ENCODE results near the gene TIGD2.
"Not testable (repeated sequence)": the region's sequence is repeated elsewhere in the genome, so short reads cannot be mapped to it uniquely, and the experiment has no call there.

TIGD2 gene

DNA sequence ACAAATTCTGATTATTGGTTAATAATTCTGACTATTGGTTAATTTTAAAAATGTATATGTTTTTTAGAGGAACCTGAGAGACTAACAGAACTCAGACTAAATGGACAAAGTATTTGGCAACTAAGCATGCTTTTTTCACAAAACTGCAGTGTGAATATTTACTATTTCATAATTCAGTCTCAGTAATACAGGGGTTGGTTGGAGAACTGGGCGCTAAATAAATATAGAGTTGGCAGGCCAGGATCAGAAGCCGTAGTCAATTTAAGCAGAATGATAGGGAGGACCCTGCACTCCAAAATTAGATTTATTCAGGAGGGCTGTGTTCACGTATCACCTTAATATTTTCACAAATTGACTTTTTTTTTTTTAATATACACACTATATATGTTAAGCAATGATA is 5.8 kb downstream of the TIGD2 start:
- in situ Hi-C loops (cut with HindIII; ENCODE audit: low sequenced_read_pairs) = no loop called here

DNA sequence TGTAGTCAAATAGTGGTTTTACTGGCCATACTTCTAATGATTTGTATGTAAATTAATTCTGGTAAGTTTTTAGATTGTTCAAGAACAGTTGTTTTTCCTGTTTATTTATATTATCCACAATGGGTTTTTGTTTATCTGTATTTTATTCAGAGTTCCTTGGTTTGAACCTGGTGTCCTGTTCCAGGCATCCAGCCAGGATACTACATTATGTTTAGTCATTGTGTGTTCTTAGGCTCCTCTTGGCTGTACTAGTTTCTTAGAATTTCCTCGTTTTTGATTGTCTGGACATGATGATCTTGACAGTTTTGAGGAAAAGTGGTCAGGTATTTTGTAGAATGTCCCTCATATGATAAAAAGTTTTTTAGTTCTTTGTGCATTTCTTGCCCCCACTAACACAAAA is 7.8 kb downstream of the TIGD2 start:
- in situ Hi-C loops (cut with HindIII; ENCODE audit: low sequenced_read_pairs) = no loop called here

DNA sequence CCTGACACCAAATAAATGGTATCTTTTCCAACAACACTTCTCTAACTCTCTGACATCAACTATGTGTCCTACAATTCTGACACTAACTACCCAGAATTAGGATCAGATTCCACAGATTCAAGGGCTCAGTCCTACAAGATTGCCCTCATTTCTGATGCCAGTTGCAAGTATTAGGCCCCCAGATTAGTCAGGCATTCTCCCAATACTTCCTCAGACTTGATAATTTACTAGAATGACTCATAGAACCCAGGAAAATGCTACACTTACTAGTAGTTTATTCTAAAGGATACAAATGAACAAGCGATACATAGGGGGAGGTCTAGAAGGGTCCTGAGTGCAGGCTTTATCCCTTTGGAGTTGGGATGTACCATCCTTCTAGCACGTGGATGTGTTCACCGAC is 8.5 kb downstream of the TIGD2 start:
- in situ Hi-C loops (cut with HindIII; ENCODE audit: low sequenced_read_pairs) = no loop called here

DNA sequence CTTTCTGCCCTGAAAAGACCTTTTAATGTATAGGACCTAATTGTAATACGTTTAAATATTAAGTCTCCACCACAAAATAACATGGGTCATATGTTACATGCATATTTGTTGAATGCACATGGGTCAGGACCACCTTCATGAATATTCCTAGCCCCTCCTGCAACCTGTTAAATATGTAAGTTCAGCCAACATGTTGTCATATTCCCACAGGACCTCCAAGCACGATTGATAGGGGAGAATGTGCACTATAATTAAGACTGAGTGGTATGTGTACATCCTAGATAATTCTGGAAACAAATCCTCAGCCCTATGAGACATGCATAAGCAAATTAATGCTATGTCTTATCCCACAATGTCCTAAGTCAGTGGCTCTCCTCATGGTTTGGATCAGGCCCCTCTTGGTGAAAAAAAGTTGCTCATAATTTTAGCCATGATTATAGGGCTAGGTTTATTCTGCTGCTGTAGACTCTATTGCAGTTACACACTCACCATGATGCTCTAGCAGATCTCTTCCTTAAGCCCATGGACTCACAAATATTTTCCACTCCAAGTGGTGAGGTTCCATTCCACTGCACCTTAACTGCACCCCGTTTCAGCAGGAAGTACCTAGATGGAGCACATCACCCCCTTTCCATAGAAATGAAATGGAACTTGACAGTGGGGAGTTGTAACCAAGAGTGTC is 10.2 kb downstream of the TIGD2 start:
- in situ Hi-C loops (cut with HindIII; ENCODE audit: low sequenced_read_pairs) = no loop called here

DNA sequence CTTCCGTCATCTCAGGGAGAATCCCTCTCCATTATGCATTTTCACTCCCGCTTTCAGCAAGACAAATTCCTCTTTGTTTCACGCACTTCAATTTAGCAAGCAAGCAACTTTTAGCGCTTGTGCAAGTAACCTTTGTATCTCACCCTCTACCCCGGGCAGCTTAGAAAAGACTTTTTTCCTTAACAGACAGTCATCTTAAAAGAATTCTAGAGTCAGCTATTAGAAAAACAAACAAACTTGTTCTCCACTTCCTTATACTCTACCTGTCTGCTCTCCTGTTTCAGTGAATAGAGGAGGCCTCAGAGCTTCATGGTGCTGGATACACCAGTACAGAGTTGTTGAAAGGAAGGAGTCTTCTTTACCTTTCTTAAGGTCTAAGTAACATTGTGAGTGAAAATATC is 12.1 kb downstream of the TIGD2 start:
- in situ Hi-C loops (cut with HindIII; ENCODE audit: low sequenced_read_pairs) = no loop called here

DNA sequence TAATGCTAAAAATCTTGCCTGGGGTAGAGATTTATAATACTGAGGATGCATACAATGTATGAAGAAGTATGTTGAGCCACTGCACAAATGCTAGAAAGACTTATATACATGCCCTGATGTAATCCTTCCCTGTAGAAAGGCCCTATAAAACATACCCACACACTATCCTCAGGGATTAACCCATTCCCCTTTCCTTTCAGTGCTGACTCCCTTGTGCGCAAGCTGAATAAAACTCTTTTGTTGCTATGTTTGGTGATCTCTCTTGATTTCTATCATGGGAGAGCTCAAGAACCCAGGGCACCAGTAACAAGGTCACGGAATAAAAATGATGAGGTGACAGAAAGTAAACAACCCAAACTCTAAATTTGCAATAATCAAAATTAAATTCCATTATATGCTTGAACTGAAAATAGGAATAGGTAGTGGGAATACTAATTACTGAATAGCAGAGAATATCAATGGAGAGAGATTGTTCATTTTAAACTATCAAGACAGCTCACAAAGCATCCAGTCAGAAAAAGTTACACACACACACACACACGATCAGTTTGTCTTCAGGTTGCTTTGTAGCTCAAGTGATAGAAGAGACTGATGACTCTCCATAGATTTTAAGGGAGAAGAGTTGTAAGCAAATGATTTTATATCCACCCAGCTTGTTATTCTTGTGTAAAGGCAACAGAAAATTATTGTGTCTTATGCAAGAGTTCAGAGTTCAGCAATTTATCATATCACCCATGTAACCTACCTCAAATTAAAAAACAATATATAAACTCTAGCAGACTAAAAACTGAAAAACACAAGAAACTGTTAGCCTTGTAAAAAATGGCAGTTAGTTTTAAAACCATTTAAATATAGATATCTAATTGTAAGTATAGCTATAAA is 14.8 kb downstream of the TIGD2 start:
- in situ Hi-C loops (cut with HindIII; ENCODE audit: low sequenced_read_pairs) = no loop called here

DNA sequence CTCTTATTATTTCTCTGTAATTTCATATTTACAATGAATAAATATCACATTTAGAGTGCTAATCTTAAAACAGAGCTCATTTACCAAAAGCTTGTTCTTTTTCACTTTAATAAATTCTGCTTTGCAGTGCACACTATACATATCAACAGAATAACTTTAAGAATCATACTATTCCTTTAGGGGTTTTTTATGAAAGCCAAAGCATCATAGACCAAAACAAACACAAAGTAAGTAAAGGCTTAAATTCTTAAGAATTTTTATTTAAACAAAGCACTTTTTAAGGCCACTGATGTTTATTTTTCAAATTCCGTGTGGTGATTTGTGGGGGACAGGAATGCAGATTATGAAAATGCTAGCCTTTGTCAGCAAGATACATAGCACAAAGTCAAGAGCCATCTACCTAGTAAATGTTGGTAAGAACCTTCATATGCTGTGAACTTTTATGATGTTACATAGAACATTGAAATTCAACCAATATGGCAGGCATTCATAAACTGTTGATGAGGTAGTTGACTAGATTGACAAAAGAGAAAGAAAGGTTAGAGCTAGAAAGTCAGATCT is 17.8 kb downstream of the TIGD2 start:
- in situ Hi-C loops (cut with HindIII; ENCODE audit: low sequenced_read_pairs) = no loop called here

DNA sequence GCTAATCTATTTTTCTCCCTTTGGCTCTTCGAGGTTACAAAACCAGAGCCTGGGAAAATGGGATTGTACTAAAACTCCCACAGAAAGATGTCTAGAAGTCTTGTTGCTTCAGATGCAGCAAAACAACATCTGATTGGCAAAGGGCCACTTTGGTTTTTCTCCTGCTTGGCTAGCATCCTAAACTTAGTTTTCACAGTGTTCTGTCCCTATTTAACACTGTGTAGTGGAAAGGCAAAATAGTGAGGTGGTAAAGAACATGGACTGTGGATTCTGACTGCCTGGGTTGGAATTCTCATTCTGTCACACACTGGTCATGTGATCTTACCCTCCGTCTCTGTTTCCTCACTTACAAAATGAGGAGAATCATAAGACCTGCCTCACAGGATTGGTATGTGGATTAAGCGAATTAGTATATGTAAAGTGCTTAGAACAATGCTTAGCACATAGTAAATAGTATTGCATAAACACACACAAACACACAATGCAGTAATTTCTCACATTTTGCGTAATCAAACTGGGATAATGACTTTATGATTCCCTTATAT is 23.5 kb downstream of the TIGD2 start:
- in situ Hi-C loops (cut with HindIII; ENCODE audit: low sequenced_read_pairs) = no loop called here

DNA sequence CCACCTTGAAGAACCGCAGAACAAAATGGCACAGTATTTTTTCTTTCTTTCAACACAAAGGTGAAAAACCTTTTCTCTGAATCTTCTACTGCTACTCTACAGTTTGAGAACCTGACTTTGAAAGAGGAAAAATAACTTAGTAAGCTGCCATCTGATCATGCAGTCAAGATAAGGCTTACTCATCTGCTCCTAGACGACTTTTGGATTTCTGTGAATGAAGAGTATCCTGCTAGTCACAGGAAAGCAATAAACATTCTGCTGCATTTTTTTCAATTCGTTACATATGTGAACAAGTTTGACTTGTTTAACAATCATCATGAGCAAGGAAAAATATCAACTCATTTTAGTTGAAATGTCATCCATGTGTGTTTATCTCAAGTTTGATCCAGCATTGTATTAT is 25.2 kb downstream of the TIGD2 start:
- in situ Hi-C loops (cut with HindIII; ENCODE audit: low sequenced_read_pairs) = no loop called here

DNA sequence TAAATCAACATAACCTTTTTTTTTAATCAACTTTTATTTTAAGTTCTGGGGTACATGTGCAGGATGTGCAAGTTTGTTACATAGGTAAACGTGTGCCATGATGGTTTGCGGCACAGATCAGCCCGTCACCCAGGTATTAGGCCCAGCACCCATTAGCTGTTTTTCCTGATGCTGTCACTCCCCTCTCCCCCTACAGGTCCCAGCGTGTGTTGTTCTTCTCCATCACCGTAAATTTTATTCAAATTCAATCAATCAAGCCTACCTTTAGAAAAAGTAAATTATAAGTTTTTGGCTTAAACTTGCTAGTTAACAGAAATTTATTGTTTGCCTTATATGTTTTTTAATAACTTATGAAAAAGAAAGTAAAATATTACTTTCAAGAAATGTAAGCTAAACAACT is 25.9 kb downstream of the TIGD2 start:
- in situ Hi-C loops (cut with HindIII; ENCODE audit: low sequenced_read_pairs) = no loop called here

DNA sequence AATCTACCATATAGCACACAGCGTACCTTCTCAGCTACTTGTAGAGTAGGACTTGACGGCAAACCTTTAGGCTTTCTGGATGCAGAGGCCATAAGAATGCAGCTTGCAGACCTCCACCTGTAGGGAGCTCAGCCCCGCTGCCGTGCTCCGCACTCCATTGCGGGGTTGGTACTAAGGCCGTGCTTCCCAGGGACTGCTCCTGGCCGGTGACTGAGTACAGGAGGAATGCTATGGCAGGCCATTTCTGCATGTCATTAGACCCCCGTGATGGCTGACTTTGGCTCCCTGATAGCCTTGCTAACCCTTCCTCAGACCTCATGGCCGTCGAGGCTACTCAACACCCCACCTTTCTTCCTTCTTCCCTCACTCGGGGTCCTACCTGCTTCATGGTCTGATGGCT is 26.4 kb downstream of the TIGD2 start:
- in situ Hi-C loops (cut with HindIII; ENCODE audit: low sequenced_read_pairs) = no loop called here

DNA sequence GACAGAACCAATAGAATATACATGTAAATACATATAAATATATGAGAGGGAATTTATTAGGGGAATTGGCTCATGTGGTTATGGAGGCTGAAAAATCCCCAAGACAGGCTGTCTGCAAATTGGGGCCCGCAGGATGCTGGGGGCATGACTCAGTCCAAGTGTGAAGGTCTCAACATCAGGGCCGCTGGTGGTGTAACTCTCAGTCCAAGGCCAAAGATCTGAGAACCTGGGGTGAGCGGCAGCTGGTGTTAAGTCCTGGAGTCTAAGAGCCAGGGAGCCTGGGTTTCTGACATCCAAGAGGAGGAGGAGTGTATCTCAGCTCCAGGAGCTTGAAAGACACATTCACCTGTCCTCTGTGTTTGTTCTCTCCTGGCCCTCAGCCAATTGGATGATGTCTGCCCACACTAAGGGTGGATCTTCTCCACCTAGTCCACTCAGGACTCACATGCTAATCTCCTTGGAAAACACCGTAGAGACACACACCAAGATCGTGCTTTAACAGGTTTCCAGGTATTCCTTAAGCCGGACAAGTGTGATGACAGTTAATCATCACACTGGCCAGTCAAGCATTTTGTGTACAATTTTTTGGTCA is 28.9 kb downstream of the TIGD2 start:
- in situ Hi-C loops (cut with HindIII; ENCODE audit: low sequenced_read_pairs) = no loop called here

DNA sequence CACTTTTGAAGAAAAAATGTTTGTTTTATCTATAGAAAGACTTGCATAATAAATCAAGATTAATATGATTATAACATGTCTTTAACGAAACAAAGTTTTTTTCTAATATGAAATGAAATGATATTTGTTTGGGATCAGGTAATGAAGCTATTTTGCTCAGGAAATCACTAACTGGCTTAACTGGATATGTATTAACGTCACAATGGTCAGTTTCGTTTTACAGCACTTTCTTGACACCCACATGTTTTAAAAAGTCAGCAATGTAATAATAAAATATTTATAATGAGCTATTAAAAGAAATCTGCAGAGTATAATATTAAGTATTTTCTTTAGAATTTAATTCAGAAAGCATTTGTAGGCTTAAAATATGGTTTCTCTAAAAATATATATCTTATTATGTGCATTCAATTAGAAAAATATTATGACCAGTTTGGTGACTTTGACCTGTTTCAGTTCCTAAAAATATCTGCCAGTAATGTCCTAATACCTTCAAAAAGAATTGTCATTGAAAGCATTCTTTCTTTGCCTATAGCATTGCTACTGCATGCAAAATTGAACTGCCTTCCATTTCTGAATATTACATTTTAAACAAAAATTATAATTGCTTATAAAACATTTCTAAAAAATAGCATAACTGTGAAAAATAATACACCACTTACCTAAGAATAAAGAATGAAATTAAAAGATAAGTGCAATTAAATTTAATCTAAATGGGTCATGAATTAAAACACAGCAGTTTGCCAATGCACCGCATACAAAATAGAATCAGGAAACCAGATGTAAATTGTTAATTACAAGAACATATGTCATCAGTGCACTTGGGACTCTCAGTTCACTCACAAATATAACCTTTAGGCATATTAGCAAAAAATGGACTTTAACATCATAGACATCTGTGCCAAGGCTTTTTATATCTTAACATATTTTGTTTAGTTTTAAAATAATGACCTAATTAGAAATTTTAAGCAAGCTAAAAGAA is 31.6 kb downstream of the TIGD2 start:
- in situ Hi-C loops (cut with HindIII; ENCODE audit: low sequenced_read_pairs) = no loop called here

DNA sequence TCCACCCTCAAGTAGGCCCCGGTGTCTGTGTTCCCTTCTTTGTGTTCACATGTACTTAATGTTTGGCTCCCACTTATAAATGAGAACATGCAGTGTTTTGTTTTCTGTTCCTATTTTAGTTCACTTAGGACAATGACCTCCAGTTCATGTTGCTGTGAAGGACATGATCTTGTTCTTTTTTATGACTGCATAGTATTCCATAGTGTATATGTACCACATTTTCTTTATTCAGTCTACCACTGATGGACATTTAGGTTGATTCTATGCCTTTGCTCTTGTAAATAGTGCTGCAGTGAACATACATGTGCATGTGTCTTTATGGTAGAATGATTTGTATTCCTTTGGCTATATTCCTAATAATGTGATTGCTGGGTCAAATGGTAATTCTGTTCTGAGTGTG is 33.3 kb downstream of the TIGD2 start:
- in situ Hi-C loops (cut with HindIII; ENCODE audit: low sequenced_read_pairs) = not testable (repeated sequence)

DNA sequence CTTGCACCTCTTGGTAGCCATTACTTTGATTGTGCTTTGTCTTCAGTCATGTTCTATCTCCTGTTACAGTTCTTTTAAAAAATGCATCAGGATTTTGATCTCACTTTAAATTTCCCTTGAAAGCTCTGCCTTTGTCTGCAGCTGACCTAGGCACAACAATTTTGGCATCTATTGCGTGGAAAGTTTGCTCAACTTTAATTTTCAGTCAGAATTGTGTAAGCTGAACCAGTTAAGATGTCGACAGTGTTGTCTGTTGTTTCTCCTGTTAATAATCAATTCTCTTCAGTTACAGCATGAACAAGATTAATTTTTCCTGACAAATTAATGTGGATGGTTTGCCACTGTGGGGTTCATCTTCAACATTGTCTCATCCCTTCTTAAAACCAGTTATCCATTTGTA is 34.9 kb downstream of the TIGD2 start:
- in situ Hi-C loops (cut with HindIII; ENCODE audit: low sequenced_read_pairs) = no loop called here

DNA sequence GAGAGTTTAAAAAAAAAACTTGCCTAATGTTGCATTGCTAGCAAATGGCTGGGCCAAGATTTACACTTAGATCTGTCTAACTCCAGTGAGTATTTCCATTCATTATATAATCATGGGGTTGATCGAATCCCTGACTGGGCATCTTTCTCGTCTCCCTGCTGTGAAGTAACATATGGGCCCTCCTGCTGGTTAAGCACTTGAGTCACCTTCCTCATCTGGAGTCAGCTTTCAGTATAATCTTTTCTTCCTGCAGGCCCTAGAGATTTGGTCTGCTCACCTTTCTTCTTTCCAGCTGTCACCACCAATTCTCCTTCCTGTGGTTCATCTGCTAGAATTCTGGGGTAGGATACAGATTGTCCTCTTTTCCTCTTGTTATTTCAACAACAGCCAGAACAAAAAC is 41.6 kb downstream of the TIGD2 start:
- in situ Hi-C loops (cut with HindIII; ENCODE audit: low sequenced_read_pairs) = no loop called here

DNA sequence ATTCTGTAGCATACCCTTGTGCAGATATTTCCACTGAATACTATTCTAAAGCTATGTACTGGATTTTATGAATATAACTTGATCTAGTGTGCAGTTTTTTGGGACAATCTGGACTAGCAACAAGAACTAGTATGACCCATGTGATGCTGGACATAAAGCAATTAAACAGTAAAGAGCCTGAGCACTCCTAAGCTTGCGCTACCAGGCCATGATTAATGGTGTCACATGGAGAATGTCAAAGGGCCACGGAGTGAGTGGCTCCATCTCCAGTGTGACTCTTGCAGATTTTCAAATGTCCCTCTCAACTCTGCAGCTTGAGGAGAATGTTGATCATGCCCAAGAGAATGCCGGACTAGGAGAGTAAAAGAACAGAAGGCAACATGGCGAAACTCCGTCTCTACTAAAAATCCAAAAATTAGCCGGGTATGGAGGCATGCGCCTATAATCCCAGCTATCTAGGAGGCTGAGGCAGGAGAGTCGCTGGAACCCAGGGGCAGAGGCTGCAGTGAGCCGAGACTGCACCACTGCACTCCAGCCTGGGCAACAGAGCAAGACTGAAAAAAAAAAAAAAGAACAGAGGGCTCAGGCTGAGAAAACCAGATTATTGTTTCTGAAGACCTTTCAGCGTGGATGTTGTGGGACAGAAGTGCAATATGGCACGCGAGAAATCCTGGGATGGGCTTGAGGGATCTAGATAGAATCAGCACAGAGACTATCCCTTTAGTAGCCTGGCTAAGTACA is 45.0 kb downstream of the TIGD2 start:
- in situ Hi-C loops (cut with HindIII; ENCODE audit: low sequenced_read_pairs) = no loop called here

DNA sequence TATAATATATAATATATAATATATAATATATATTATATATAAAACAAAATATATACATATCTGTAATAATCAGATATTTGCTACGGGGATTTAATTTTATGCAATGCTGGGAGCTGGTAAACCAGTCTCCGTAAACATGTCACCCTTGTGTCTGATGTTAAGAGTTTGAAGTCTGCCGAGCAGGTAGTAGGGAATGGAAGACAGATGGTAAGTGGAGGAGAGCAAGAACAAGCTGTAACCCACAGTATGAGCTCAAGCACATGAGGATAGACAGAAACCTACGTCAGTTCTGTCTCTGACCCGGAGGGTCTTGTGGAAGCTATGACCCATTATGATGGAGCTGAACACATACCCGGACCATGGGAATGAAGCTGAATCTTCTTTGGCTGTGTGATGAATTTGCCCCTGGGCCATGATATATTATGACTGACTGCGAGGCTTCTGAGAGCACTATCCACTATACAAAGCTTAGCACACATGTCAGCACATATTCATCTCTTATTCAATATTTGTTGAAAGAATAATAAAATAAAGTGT is 46.2 kb downstream of the TIGD2 start:
- in situ Hi-C loops (cut with HindIII; ENCODE audit: low sequenced_read_pairs) = no loop called here

DNA sequence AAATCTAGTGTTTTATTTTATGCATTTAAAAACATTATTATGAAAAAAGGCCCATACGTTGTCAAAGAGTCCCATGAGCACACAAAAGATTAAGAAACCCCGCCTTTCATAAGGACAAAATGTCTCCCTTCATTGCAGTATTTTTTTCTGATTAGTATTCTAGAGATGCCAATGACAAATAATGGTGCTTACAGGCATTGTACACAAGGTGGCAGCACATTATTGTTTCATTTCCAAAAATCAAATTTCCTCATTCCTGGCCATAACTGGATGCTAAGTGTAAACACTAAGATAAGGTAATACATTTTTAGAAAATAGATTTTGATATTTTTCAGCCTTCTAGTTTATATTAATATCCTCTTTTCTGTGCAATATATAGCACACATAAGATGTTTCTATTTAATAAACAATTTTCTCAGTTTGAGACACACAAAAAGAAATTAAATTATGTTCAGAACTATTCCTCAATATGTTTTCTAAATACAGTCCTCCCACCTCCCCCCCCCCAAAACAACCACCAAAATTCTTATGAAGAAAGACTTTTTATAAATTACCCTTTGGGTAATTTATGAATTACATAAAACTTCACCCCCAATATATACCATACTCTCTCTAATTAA is 47.7 kb downstream of the TIGD2 start:
- in situ Hi-C loops (cut with HindIII; ENCODE audit: low sequenced_read_pairs) = no loop called here

Data from DLD1 (cell line).